COR-L47 (cell line): ENCODE measurements around the gene CYBC1.
"Not testable (repeated sequence)": the region's sequence is repeated elsewhere in the genome, so short reads cannot be mapped to it uniquely, and the experiment has no call there.

Experiments
- DNase-seq: peaks from one replicate; lab custom pipeline; 2025; lab: John Stamatoyannopoulos, UW

Gene CYBC1

GRCh38 chr17:82477934-82478333 lies 27.4 kb upstream of the CYBC1 start:
- DNase-seq = no peak

- DNase-seq = no peak
These were observed 24.9 kb upstream of the CYBC1 start for GRCh38 chr17:82475458-82475857.

- DNase-seq = no peak
These were observed 23.9 kb upstream of the CYBC1 start for GRCh38 chr17:82474223-82475010.

GRCh38 chr17:82470065-82470464 lies 19.5 kb upstream of the CYBC1 start:
- no peak for DNase-seq

GRCh38 chr17:82468692-82469091 lies 18.1 kb upstream of the CYBC1 start:
- no peak for DNase-seq

GRCh38 chr17:82465023-82465603 lies 14.6 kb upstream of the CYBC1 start:
- DNase-seq = no peak

- DNase-seq = no peak
These were observed 14.0 kb upstream of the CYBC1 start for GRCh38 chr17:82464567-82464929.

- no peak for DNase-seq
These were observed 13.5 kb upstream of the CYBC1 start for GRCh38 chr17:82463925-82464566.

- no peak for DNase-seq
These were observed 12.8 kb upstream of the CYBC1 start for GRCh38 chr17:82463391-82463790.

- no peak for DNase-seq
These were observed 11.4 kb upstream of the CYBC1 start for GRCh38 chr17:82461827-82462524.

GRCh38 chr17:82459936-82460335 lies 9.4 kb upstream of the CYBC1 start:
- DNase-seq = not testable (repeated sequence)

GRCh38 chr17:82458885-82459424 lies 8.4 kb upstream of the CYBC1 start:
- DNase-seq = no peak

- DNase-seq = peak; percentile 99
These were observed 7.8 kb upstream of the CYBC1 start, which contains the start of gene NARF for GRCh38 chr17:82458179-82458884. TSS of gene NARF (plus strand) at chr17:82458741. CDS start at chr17:82458804, 63 bp downstream.

GRCh38 chr17:82457929-82458178 lies 7.3 kb upstream of the CYBC1 start:
- DNase-seq = peak; percentile 95

GRCh38 chr17:82457073-82457928 lies 6.7 kb upstream of the CYBC1 start:
- DNase-seq = no peak

- DNase-seq = not testable (repeated sequence)
These were observed 3.2 kb upstream of the CYBC1 start for GRCh38 chr17:82453706-82454105.

- not testable (repeated sequence) for DNase-seq
These were observed 2.6 kb upstream of the CYBC1 start for GRCh38 chr17:82453151-82453550.

GRCh38 chr17:82452162-82452561 lies 1.6 kb upstream of the CYBC1 start:
- no peak for DNase-seq

GRCh38 chr17:82449883-82450356 lies 632 bp downstream of the CYBC1 start:
- DNase-seq = no peak

- DNase-seq = no peak
These were observed 1.2 kb downstream of the CYBC1 start for GRCh38 chr17:82449131-82449882.
